AG10803 (cell line): ENCODE data around the gene DDX55.
"Not testable (repeated sequence)": the region's sequence is repeated elsewhere in the genome, so short reads cannot be mapped to it uniquely, and the experiment has no call there.

Experiments
- DNase-seq: peaks from one replicate; pipeline ENCODE4 v3.0.0; 2010; ENCODE audit warnings: low read depth
- H3K4me3 ChIP-seq: 2 replicates; pipeline ENCODE4 v1.5.1; 2011; ENCODE audit warnings: mild to moderate bottlenecking, low read length, control low read depth
- TF ChIP-seq, protein P1 (sequence below): conservative IDR thresholded peaks from 2 replicates; pipeline ENCODE4 v1.5.1; 2011; ENCODE audit warnings: mild to moderate bottlenecking, low read length, control low read depth, inconsistent platforms

DDX55 gene

DNA sequence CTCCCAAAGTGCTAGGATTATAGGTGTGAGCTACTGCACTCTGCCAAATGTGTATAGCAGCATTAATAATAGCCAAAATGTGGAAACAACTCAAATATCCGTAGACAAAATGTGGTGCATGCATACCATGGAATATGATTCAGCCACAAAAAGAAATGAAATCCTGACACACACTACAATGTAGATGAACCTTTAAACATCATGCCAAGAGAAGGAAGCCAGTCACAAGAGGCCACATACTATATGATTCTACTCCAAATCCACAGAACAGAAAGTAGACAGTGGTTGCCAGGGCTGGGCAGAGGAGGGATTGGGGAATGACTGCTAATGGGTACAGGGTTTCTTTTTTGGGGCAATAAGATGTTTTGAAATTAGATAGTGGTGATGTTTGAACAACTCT lies 25.3 kb upstream of the DDX55 start:
- TF ChIP-seq, protein P1, sequence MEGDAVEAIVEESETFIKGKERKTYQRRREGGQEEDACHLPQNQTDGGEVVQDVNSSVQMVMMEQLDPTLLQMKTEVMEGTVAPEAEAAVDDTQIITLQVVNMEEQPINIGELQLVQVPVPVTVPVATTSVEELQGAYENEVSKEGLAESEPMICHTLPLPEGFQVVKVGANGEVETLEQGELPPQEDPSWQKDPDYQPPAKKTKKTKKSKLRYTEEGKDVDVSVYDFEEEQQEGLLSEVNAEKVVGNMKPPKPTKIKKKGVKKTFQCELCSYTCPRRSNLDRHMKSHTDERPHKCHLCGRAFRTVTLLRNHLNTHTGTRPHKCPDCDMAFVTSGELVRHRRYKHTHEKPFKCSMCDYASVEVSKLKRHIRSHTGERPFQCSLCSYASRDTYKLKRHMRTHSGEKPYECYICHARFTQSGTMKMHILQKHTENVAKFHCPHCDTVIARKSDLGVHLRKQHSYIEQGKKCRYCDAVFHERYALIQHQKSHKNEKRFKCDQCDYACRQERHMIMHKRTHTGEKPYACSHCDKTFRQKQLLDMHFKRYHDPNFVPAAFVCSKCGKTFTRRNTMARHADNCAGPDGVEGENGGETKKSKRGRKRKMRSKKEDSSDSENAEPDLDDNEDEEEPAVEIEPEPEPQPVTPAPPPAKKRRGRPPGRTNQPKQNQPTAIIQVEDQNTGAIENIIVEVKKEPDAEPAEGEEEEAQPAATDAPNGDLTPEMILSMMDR: no peak
- DNase-seq: peak; percentile 37

DNA sequence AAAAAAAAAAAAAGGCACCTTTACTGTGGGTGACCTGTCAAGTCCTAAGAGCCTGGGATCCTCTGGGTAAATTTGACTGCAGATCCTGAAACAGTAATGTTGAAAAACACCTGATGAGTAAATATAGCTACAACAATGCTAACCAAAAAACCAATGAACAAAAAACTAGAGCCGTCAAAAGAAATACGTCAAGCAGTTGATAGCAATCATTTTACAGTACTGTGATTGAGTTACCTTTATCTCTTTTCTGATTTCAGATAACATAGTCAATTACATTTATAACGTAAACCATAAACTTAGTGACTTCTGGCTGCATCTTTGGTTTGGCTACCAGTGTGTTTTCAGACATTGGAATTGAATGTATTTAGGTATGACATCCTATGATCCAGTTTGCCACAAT lies 23.7 kb upstream of the DDX55 start:
- H3K4me3 ChIP-seq: no peak overlapping the region
- TF ChIP-seq, protein P1: no peak
- no peak for DNase-seq

More for the DNA sequence above, 25.3 kb upstream of the DDX55 start:
- H3K4me3 ChIP-seq: no peak overlapping the region

DNA sequence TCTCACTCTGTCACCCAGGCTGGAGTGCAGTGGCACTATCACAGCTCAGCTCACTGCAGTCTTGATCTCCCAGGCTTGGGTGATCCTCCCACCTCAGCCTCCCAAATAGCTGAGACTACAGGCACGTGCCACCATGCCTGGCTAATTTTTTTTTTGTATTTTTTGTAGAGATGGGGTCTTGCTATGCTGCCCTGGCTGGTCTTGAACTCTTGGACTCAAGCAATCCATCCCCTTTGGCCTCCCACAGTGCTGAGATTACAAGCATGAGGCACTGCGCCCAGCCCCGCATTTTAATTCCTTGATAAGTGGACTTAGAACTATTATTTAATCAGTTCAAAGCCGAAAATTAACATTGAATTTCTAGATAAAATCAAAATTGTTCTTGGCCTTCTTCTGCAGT lies 23.1 kb upstream of the DDX55 start:
- DNase-seq, H3K4me3 ChIP-seq: not testable (repeated sequence)

DNA sequence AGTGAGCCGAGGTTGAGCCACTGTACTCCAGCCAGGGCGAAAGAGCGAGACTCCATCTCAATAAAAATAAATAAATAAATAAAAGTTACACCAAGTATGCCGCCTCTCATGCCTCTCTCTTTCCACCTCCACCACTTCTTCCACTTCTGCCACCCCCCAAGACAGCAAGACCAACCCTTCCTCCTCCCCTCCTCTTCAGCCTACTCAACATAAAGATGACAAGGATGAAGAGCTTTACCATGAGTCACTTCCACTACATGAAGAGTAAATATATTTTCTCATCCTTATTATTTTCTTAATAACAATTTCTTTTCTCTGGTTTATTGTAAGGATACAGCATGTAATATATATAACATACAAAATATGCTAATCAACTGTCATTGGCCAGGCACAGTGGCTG lies 21.1 kb upstream of the DDX55 start:
- H3K4me3 ChIP-seq: no peak overlapping the region
- DNase-seq: no peak
- TF ChIP-seq, protein P1: no peak

DNA sequence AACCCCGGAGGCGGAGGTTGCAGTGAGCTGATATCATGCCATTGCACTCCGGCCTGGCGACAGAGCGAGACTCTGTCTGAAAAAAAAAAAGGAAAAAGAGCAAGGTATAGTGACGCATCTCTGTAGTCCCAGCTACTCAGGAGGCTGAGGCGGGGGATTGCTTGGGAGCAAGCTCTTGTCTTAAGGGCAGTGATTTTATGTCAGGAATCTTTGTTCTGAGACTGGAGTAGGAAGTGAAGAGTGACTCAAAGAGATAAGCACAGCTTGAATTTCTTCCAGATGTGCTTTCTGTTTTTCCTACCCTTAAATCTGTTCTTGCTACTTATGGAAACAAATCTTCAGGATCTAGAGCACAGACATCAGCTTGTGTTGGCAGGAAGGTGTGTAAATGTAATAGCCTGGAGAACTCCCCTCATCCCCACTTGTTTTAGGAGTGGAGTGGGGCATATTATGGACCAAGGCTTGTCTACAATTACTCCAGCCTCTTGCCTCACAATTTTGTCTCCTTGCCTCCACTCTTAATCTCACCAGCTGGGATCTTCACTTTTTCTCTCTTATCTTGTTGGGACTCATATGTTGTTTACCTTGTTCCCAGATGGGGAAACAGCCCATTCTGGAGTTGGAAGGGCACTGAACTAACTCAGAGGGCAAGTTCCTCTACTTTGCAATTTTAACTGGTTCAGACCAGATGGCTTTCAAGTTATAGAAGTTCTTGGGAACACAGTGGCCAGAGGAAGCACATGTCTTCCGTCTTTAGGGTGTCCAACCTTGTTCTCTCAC lies 10.0 kb upstream of the DDX55 start:
- peak; percentile 12 for DNase-seq
- no peak overlapping the region for H3K4me3 ChIP-seq
- TF ChIP-seq, protein P1: no peak

DNA sequence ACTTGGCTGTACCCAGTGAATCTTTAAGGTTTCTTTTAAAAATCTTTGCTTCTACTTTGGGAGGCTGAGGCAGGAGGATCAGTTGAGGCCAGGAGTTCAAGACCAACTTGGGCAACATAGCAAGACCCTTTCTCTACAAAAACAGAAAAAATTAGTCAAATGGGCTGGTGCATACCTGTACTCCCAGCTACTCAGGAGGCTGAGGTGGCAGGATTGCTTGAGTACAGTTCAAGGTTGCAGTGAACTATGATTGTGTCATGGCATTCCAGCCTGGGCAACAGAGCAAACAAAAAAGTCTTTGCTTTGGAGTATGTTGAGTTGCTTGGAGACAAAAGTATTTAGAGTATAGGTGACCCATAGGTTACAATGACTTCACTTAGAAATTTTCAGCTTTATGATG lies 6.2 kb upstream of the DDX55 start:
- no peak overlapping the region for H3K4me3 ChIP-seq
- DNase-seq: no peak
- TF ChIP-seq, protein P1: no peak

DNA sequence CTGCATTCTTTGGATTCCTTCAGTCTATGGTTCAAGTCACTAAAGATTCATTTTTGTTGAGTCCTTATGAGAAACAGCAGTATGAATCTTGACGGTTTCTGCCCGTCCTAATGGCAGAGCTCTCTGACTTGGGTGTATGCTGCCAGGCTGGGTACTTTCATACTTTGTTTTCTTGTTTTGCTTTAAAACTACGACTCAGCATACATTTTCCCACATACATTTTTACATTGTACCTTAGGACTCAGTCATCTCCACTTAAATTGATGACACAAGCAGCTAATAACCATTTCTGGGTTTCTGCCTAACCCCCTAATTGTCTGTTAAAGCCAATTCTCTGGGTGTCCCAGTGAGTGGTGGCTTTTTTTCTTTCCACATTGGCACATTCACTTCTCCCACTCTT lies 4.8 kb upstream of the DDX55 start:
- TF ChIP-seq, protein P1: no peak
- no peak for DNase-seq
- H3K4me3 ChIP-seq: no peak overlapping the region

DNA sequence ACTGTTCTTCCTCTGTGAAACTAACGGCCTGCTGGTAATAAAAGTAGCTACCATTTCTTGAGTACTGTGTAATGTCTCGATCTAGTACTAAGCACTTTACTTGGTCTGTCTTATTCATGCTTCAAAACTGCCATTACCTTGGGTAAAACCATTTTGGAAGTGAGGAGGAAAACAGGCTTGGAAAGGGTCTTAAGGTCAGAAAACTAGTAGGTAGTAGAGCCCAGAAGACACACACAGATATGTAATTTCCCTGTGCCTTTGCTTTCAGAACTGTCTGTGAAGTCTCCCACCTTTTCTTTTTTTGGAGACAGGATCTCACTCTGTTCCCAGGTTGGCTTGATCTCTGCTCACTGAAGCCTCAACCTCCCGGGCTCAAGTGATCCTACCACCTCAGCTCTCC lies 3.4 kb upstream of the DDX55 start:
- H3K4me3 ChIP-seq: no peak overlapping the region
- TF ChIP-seq, protein P1: no peak
- DNase-seq: no peak
